HCT116 (cell line): ENCODE results near the gene GFOD1. TPM values are rescaled to one million over a fixed set of nuclear protein-coding genes. Genes with fewer than 3 reads are reported as not detected.

Experiments used
- ATAC-seq: fragments of 200-7000 bp; cut with Tn5 transposase; 2 replicates; pipeline ENCODE4 v1.9.1; 2020; ENCODE audit warnings: mild to moderate bottlenecking, moderate library complexity
- BruUV-seq: library from RNA; stranded (reverse); fragments of 400-500 nt; replicated peaks from 2 replicates; lab custom pipeline; 2021; lab: Mats Ljungman, UMichigan
- CTCF ChIA-PET: fragments of 300-600 bp; sonication (Branson Sonifier 250); formaldehyde crosslinking; loops from one replicate; lab custom pipeline; 2021; ENCODE audit warnings: antibody characterized with exemption; lab: Charles Lee
- POLR2A ChIA-PET: fragments of 300-600, 350-600 bp; sonication (Branson Sonifier 250); formaldehyde crosslinking; loops from one replicate; lab custom pipeline; 2021; ENCODE audit warnings: antibody characterized with exemption; lab: Charles Lee
- RAD21 ChIA-PET, 2 experiments: fragments of 300-600 bp; sonication (Branson Sonifier 250); formaldehyde crosslinking; loops; one replicate each; lab custom pipeline; 2023; ENCODE audit warnings: low total read pairs in 2 of 2; ENCODE audit not compliant: uncharacterized antibody in 2 of 2, unreplicated experiment in 2 of 2, low non-redundant PET in 1 of 2; lab: Charles Lee
- DNase-seq: peaks from one replicate; pipeline ENCODE4 v3.0.0-alpha.2; 2010; ENCODE audit warnings: low read depth, low spot score
- H2AFZ ChIP-seq: fragments of 200-600 bp; shearing (Covaris generic), sonication (generic); 2 replicates; pipeline ENCODE4 v1.6.1; 2017; ENCODE audit warnings: low read depth, mixed run types, mixed read lengths, antibody characterized with exemption, low read length; ENCODE audit not compliant: poor library complexity, severe bottlenecking
- H3K27ac ChIP-seq: 2 replicates; pipeline ENCODE4 v1.5.1; 2012; ENCODE audit warnings: low read depth, low read length
- H3K27me3 ChIP-seq: fragments of 200-600 bp; sonication (generic); 2 replicates; pipeline ENCODE4 v1.6.1; 2016; ENCODE audit warnings: mixed run types, low read length, mixed read lengths; ENCODE audit not compliant: insufficient read depth
- H3K36me3 ChIP-seq, 2 experiments: fragments of 200-500 bp in 1 of 2; fragments of 200-600 bp in 1 of 2; sonication (Bioruptor generic) in 1 of 2; sonication (generic) in 1 of 2; 2 replicates each; pipeline versions ENCODE4 v1.5.1 to v1.6.1; 2014 to 2016; ENCODE audit warnings: low read length in 2 of 2, inconsistent platforms in 1 of 2, mixed read lengths in 1 of 2, mixed run types in 1 of 2; ENCODE audit not compliant: insufficient read depth in 2 of 2, control insufficient read depth in 1 of 2
- H3K4me1 ChIP-seq, 2 experiments: fragments of 200-600 bp in 1 of 2; sonication (generic) in 1 of 2; 2 replicates each; pipeline versions ENCODE4 v1.5.1 to v1.6.1; 2012 to 2017; ENCODE audit warnings: low read length in 2 of 2, inconsistent platforms in 1 of 2, mild to moderate bottlenecking in 1 of 2, mixed read lengths in 1 of 2, mixed run types in 1 of 2, moderate library complexity in 1 of 2; ENCODE audit not compliant: insufficient read depth in 2 of 2, control insufficient read depth in 1 of 2
- H3K4me2 ChIP-seq: fragments of 200-600 bp; sonication (generic); 2 replicates; pipeline ENCODE4 v1.6.1; 2017; ENCODE audit warnings: mixed run types, low read length, mixed read lengths
- H3K4me3 ChIP-seq, 2 experiments: fragments of 200-600 bp in 1 of 2; sonication (generic) in 1 of 2; replicated peaks in 1 of 2; 2 replicates each; pipeline ENCODE4 v1.5.1; 2011 to 2016; ENCODE audit warnings: low read length in 2 of 2, control low read depth in 1 of 2, low read depth in 1 of 2, mild to moderate bottlenecking in 1 of 2, mixed read lengths in 1 of 2, mixed run types in 1 of 2
- H3K79me2 ChIP-seq: fragments of 200-600 bp; sonication (generic); 2 replicates; pipeline ENCODE4 v1.6.1; 2017; ENCODE audit warnings: mild to moderate bottlenecking, mixed run types, low read length, moderate library complexity, mixed read lengths; ENCODE audit not compliant: insufficient read depth
- H3K9ac ChIP-seq: fragments of 200-600 bp; sonication (generic); 2 replicates; pipeline ENCODE4 v1.6.1; 2016; ENCODE audit warnings: low read length, mixed read lengths
- H3K9me2 ChIP-seq: fragments of 200-600 bp; sonication (generic), shearing (Covaris generic); 2 replicates; pipeline ENCODE4 v1.6.1; 2017; ENCODE audit warnings: mixed run types, mild to moderate bottlenecking, moderate library complexity; ENCODE audit not compliant: insufficient read depth
- H3K9me3 ChIP-seq, 2 experiments: fragments of 200-500 bp in 1 of 2; fragments of 200-600 bp in 1 of 2; sonication (Bioruptor generic) in 1 of 2; sonication (generic) in 1 of 2; 2 replicates each; pipeline ENCODE4 v1.6.1; 2014 to 2017; ENCODE audit warnings: low read length in 2 of 2, mixed read lengths in 2 of 2, inconsistent platforms in 1 of 2, low read depth in 1 of 2, mild to moderate bottlenecking in 1 of 2, mixed run types in 1 of 2, moderate library complexity in 1 of 2; ENCODE audit not compliant: control insufficient read depth in 1 of 2, insufficient read depth in 1 of 2
- H4K20me1 ChIP-seq: fragments of 200-600 bp; sonication (generic), shearing (Covaris generic); 2 replicates; pipeline ENCODE4 v1.6.1; 2017; ENCODE audit warnings: mixed run types, mild to moderate bottlenecking, moderate library complexity; ENCODE audit not compliant: insufficient read depth
- CBX3 ChIP-seq: IDR thresholded peaks from 2 replicates; pipeline ENCODE4 v1.6.1; 2012; ENCODE audit warnings: low read depth
- CTCF ChIP-seq, 3 experiments: fragments of 200-600 bp in 1 of 3; sonication (generic) in 1 of 3; IDR thresholded peaks in 2 of 3; conservative IDR thresholded peaks in 1 of 3; 2 replicates each; pipeline ENCODE4 v1.5.1; 2012 to 2017; ENCODE audit warnings: low read depth in 2 of 3, low read length in 2 of 3, antibody characterized with exemption in 1 of 3, borderline replicate concordance in 1 of 3, control low read depth in 1 of 3, mild to moderate bottlenecking in 1 of 3, mixed read lengths in 1 of 3, mixed run types in 1 of 3, moderate library complexity in 1 of 3; ENCODE audit not compliant: insufficient read depth in 1 of 3
- EGR1 ChIP-seq: IDR thresholded peaks from 2 replicates; pipeline ENCODE4 v1.6.1; 2012; ENCODE audit warnings: low read depth
- EZH2 ChIP-seq: fragments of 200-600 bp; sonication (generic); IDR thresholded peaks from 2 replicates; pipeline ENCODE4 v1.6.1; 2017; ENCODE audit warnings: antibody characterized with exemption, mixed run types
- EZH2phosphoT487 ChIP-seq: fragments of 200-600 bp; IDR thresholded peaks from 2 replicates; pipeline ENCODE4 v1.6.1; 2018; ENCODE audit warnings: antibody characterized with exemption, borderline replicate concordance
- FOSL1 ChIP-seq: IDR thresholded peaks from 2 replicates; pipeline ENCODE4 v1.6.1; 2012; ENCODE audit warnings: low read depth
- JUND ChIP-seq: IDR thresholded peaks from 2 replicates; pipeline ENCODE4 v1.6.1; 2012
- MAX ChIP-seq: IDR thresholded peaks from 2 replicates; pipeline ENCODE4 v1.6.1; 2012
- POLR2A ChIP-seq: IDR thresholded peaks from 2 replicates; pipeline ENCODE4 v1.7.0; 2011; ENCODE audit warnings: borderline replicate concordance; ENCODE audit not compliant: insufficient read depth, insufficient read length; ENCODE audit errors: extremely low read depth
- POLR2AphosphoS5 ChIP-seq: IDR thresholded peaks from 2 replicates; pipeline ENCODE4 v1.6.1; 2011; ENCODE audit warnings: mild to moderate bottlenecking, low read depth, low read length, moderate library complexity
- REST ChIP-seq: IDR thresholded peaks from 2 replicates; pipeline ENCODE4 v1.6.1; 2012; ENCODE audit warnings: low read depth
- SIN3A ChIP-seq: IDR thresholded peaks from 2 replicates; pipeline ENCODE4 v1.6.1; 2012; ENCODE audit warnings: low read depth
- SP1 ChIP-seq: IDR thresholded peaks from 2 replicates; pipeline ENCODE4 v1.6.1; 2012; ENCODE audit warnings: low read depth
- TCF7L2 ChIP-seq: IDR thresholded peaks from 2 replicates; pipeline ENCODE4 v1.7.0; 2011; ENCODE audit warnings: borderline replicate concordance, inconsistent platforms; ENCODE audit not compliant: insufficient read depth, insufficient read length; ENCODE audit errors: extremely low read depth
- YY1 ChIP-seq: IDR thresholded peaks from 2 replicates; pipeline ENCODE4 v1.6.1; 2011; ENCODE audit warnings: low read length, low read depth, moderate library complexity, mild to moderate bottlenecking; ENCODE audit not compliant: insufficient replicate concordance; ENCODE audit errors: extremely low read depth
- ZFX ChIP-seq: fragments of 450-650 bp; IDR thresholded peaks from 2 replicates; pipeline ENCODE4 v1.6.1; 2017
- ZNF274 ChIP-seq: fragments of 200-500 bp; sonication (Bioruptor generic); IDR thresholded peaks from 2 replicates; pipeline ENCODE4 v1.6.1; 2014; ENCODE audit warnings: mild to moderate bottlenecking, low read depth, low read length, inconsistent platforms
- intact Hi-C: fragments of 100-400 bp; cut with micrococcal nuclease; formaldehyde crosslinking; loops from 2 replicates; pipeline ENCODE4 v1.10.0; 2022
- total RNA-seq: library from RNA; stranded (reverse); gene quantifications from one replicate; pipeline ENCODE4 v1.2.1, GENCODE V29; 2021; ENCODE audit not compliant: unreplicated experiment

Gene GFOD1
- total RNA-seq, 1 experiment from 2014 or later, result 3.8 TPM

GRCh38 chr6:13427801-13428582, 59.4 kb downstream of the GFOD1 start:
- ChIA-PET POLR2A (no interaction called here), CTCF (no interaction called here), RAD21 (no interaction called here)
- peaks cover 0 to 3% of the 10 kb centered on the region in 2 experiments; a peak in 1 of 4 replicates for H3K4me1 ChIP-seq
- no peaks in the 10 kb centered on the region for H3K27me3 ChIP-seq
- H2AFZ ChIP-seq, result no peak overlapping the region
- BruUV-seq, result no TSS peak
- no peak for TF ChIP-seq REST
- TF ChIP-seq FOSL1, result no peak
- TF ChIP-seq EGR1, result no peak
- no peak for TF ChIP-seq POLR2A
- TF ChIP-seq YY1, result no peak
- TF ChIP-seq MAX, result no peak
- no peak for TF ChIP-seq CTCF (IDR thresholded peaks at IDR 0.05 in 2 of 3, conservative IDR thresholded peaks at IDR 0.05 in 1 of 3; ENCODE audit: borderline replicate concordance in 1 of 3, insufficient read depth in 1 of 3, low read depth in 2 of 3, low read length in 2 of 3)
- no peak for TF ChIP-seq SP1
- TF ChIP-seq POLR2AphosphoS5, result no peak
- TF ChIP-seq CBX3, result no peak
- TF ChIP-seq EZH2phosphoT487, result no peak
- TF ChIP-seq ZNF274, result no peak
- no peak for TF ChIP-seq ZFX
- TF ChIP-seq TCF7L2, result no peak
- TF ChIP-seq EZH2, result no peak
- TF ChIP-seq SIN3A, result no peak
- TF ChIP-seq JUND, result no peak
- no peak overlapping the region for H3K4me2 ChIP-seq
- no peaks in the 10 kb centered on the region for H3K9me2 ChIP-seq
- no peaks in the 10 kb centered on the region for H4K20me1 ChIP-seq
- no peaks in the 10 kb centered on the region for H3K79me2 ChIP-seq
- H3K27ac ChIP-seq, result no peak overlapping the region
- no peaks in the 10 kb centered on the region for H3K9me3 ChIP-seq
- ATAC-seq, result no peak
- DNase-seq, result no peak
- no peaks in the 10 kb centered on the region for H3K36me3 ChIP-seq
- H3K9ac ChIP-seq, result no peak overlapping the region
- intact Hi-C loops, result no loop called here
- no peak overlapping the region for H3K4me3 ChIP-seq
